GM21381 (cell line): ENCODE measurements around the gene BIVM.

Source experiments
- ATAC-seq: cut with Tn5 transposase; IDR thresholded peaks from one replicate; pipeline ENCODE4 v1.9.1; 2021; ENCODE audit warnings: mild to moderate bottlenecking, moderate library complexity; ENCODE audit not compliant: unreplicated experiment

BIVM gene

GRCh38 chr13:102877303-102877702 is 78.4 kb downstream of the BIVM start:
- no peak for ATAC-seq

- ATAC-seq: no peak
Measured at GRCh38 chr13:102878481-102878880, 79.6 kb downstream of the BIVM start.

- no peak for ATAC-seq
Measured at GRCh38 chr13:102879793-102880499, 81.0 kb downstream of the BIVM start.

- ATAC-seq: no peak
Measured at GRCh38 chr13:102881819-102882686, 83.1 kb downstream of the BIVM start.
